Tibial nerve (tissue), 4 donors: Measurements from ENCODE around the gene APOLD1.

Experiments
- EP300 ChIP-seq, 2 donors: sonication (generic); formaldehyde crosslinking; IDR thresholded peaks; one replicate each; pipeline ENCODE4 v1.6.1; 2017; ENCODE audit warnings: antibody characterized with exemption in 2 of 2, mild to moderate bottlenecking in 1 of 2
- POLR2A ChIP-seq, 2 donors: fragments of 450-650 bp; IDR thresholded peaks; one replicate each; pipeline ENCODE4 v1.6.1; 2017; ENCODE audit warnings: antibody characterized with exemption in 2 of 2, mild to moderate bottlenecking in 2 of 2, moderate library complexity in 2 of 2
- TF ChIP-seq, protein P1 (sequence below), 5 experiments: fragments of 200-600 bp in 3 of 5; fragments of 450-650 bp in 2 of 5; sonication (generic) in 3 of 5; IDR thresholded peaks; one replicate each; pipeline ENCODE4 v1.5.1; 2016 to 2019; ENCODE audit warnings: antibody characterized with exemption in 5 of 5, mild to moderate bottlenecking in 3 of 5, moderate library complexity in 2 of 5

DNA sequence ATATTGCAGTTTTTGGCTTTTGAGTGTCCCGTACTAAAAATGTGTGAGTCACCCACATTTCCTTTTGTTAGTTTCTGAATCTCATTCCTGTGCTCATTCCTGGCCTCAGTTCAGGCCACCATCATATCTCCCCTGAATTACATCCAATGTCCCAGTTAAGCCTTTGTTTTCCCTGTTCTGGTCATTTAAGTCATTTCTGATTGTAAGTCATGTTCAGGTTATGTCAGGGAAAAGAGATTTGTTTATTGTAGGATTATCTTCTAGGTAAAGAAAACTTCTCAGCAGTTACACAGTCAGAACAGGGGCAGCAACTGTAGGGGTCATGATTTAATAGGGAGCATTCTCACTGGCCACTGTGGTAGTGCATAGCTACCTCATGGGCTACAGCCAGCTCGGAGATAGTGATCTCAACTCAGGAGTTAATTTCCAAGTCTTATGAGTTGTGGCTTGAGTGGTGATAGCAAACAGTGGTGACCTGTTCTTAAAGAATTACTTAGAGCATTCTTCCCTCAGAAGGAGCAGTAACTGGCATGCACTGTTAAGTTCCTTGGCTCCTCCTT is 34.4 kb downstream of the APOLD1 start:
- TF ChIP-seq, protein P1, sequence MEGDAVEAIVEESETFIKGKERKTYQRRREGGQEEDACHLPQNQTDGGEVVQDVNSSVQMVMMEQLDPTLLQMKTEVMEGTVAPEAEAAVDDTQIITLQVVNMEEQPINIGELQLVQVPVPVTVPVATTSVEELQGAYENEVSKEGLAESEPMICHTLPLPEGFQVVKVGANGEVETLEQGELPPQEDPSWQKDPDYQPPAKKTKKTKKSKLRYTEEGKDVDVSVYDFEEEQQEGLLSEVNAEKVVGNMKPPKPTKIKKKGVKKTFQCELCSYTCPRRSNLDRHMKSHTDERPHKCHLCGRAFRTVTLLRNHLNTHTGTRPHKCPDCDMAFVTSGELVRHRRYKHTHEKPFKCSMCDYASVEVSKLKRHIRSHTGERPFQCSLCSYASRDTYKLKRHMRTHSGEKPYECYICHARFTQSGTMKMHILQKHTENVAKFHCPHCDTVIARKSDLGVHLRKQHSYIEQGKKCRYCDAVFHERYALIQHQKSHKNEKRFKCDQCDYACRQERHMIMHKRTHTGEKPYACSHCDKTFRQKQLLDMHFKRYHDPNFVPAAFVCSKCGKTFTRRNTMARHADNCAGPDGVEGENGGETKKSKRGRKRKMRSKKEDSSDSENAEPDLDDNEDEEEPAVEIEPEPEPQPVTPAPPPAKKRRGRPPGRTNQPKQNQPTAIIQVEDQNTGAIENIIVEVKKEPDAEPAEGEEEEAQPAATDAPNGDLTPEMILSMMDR (IDR thresholded peaks at IDR 0.05) = no peak
- TF ChIP-seq EP300 (IDR thresholded peaks at IDR 0.05) (no peak), POLR2A (IDR thresholded peaks at IDR 0.05) (no peak)
